HEK293 (cell line): ENCODE data around the gene MYO1D.

ENCODE experiments used
- CTCF ChIP-seq: fragments of 450-650 bp; formaldehyde crosslinking; IDR thresholded peaks from 2 replicates; pipeline ENCODE4 v1.5.1; 2016; ENCODE audit warnings: missing biosample characterization, missing genetic modification characterization
- TSHZ1 ChIP-seq: fragments of 450-650 bp; formaldehyde crosslinking; IDR thresholded peaks from 2 replicates; pipeline ENCODE4 v1.5.1; 2016; ENCODE audit warnings: missing biosample characterization, missing genetic modification characterization, borderline replicate concordance
- ZNF146 ChIP-seq: fragments of 450-650 bp; formaldehyde crosslinking; IDR thresholded peaks from 2 replicates; pipeline ENCODE4 v1.5.1; 2016; ENCODE audit warnings: missing biosample characterization, missing genetic modification characterization
- ZSCAN18 ChIP-seq: fragments of 450-650 bp; formaldehyde crosslinking; IDR thresholded peaks from 2 replicates; pipeline ENCODE4 v1.5.1; 2016; ENCODE audit warnings: missing biosample characterization, missing genetic modification characterization
- TF ChIP-seq, protein P1 (sequence below): fragments of 450-650 bp; formaldehyde crosslinking; IDR thresholded peaks from 2 replicates; pipeline ENCODE4 v1.5.1; 2017; ENCODE audit warnings: missing biosample characterization, missing genetic modification characterization

DNA sequence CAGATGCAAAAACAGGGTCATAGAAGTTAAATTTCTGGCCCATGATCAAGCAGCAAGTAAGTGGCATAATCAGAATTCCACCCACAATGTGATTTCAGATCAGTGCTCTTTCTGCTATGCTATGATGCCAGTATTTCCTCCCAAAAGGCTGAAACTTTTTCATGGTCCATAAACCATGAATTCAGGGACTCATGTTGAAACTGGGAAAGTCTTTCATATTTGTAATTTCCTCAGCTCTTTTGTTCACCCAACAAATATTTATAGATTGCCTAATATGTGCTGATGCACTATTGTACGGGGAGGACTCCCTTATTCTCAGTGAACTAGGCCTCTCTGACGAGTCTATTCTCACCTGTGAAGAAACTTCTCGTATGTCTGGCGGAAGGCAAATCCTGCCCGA lies 156.3 kb downstream of the MYO1D start:
- TF ChIP-seq ZNF146 (tag by site-specific recombination), result no peak
- TF ChIP-seq ZSCAN18, result no peak
- TF ChIP-seq, protein P1, sequence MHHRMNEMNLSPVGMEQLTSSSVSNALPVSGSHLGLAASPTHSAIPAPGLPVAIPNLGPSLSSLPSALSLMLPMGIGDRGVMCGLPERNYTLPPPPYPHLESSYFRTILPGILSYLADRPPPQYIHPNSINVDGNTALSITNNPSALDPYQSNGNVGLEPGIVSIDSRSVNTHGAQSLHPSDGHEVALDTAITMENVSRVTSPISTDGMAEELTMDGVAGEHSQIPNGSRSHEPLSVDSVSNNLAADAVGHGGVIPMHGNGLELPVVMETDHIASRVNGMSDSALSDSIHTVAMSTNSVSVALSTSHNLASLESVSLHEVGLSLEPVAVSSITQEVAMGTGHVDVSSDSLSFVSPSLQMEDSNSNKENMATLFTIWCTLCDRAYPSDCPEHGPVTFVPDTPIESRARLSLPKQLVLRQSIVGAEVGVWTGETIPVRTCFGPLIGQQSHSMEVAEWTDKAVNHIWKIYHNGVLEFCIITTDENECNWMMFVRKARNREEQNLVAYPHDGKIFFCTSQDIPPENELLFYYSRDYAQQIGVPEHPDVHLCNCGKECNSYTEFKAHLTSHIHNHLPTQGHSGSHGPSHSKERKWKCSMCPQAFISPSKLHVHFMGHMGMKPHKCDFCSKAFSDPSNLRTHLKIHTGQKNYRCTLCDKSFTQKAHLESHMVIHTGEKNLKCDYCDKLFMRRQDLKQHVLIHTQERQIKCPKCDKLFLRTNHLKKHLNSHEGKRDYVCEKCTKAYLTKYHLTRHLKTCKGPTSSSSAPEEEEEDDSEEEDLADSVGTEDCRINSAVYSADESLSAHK (tag by site-specific recombination), result no peak
- no peak for TF ChIP-seq CTCF (tag by site-specific recombination)
- no peak for TF ChIP-seq TSHZ1
